Left ventricle myocardium inferior (tissue), 1 donor: ENCODE results near the gene SINHCAF. TPM values are rescaled to one million over a fixed set of nuclear protein-coding genes. Genes with fewer than 3 reads are reported as not detected.

Experiments used
- DNase-seq: peaks from one replicate; pipeline ENCODE4 v3.0.0-alpha.2; 2020
- H3K27ac ChIP-seq: fragments of 200-600 bp; replicated peaks from 2 replicates; pipeline ENCODE4 v1.8.0; 2021
- H3K27me3 ChIP-seq: fragments of 200-600 bp; 2 replicates; pipeline ENCODE4 v1.8.0; 2021; ENCODE audit warnings: low read depth
- H3K36me3 ChIP-seq: fragments of 200-600 bp; 2 replicates; pipeline ENCODE4 v1.8.0; 2021
- H3K4me1 ChIP-seq: fragments of 200-600 bp; 2 replicates; pipeline ENCODE4 v1.8.0; 2021
- H3K4me3 ChIP-seq: fragments of 200-600 bp; 2 replicates; pipeline ENCODE4 v1.8.0; 2021; ENCODE audit warnings: mild to moderate bottlenecking, moderate library complexity
- H3K9me3 ChIP-seq: fragments of 200-600 bp; replicated peaks from 2 replicates; pipeline ENCODE4 v1.8.0; 2021
- intact Hi-C: fragments of 100-400 bp; cut with micrococcal nuclease; formaldehyde crosslinking; loops from one replicate; pipeline ENCODE4 v1.11.0; 2022
- total RNA-seq: library from RNA; stranded (reverse); fragmentation: NEBNext Ultra II Directional; extraction: Animal tissue kit (Norgen Biotek cat#: 25700); gene quantifications from one replicate; pipeline ENCODE4 v1.2.1, GENCODE V29; 2021
- TF ChIP-seq, protein P1 (sequence below): fragments of 200-600 bp; IDR thresholded peaks from 2 replicates; pipeline ENCODE4 v1.8.0; 2021; ENCODE audit warnings: antibody characterized with exemption, mild to moderate bottlenecking, borderline replicate concordance
- donor health status: DM: no; HTN: yes; CAD: no; lungs with severe emphysema.

The SINHCAF gene
- total RNA-seq, 1 donor from 2014 or later = 6.6 TPM

DNA sequence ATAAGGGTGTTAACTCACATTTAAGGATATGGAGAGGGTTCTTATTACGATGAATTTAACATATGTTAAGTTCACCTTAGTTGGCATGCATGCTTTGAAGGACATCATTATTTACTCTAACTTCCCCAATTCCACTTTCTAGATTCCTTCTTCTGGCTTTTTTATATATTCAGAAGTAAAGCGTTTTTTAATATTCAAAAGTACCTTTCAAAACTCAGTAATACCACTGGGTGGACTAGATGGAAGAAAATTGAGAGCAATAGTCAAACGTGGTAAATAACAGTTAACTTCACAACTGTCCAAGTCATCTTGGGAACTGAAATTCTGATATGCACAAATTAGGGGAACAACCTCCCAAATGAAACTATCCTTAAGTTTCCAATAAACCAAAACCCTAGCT is 9.1 kb downstream of the SINHCAF start:
- TF ChIP-seq, protein P1, sequence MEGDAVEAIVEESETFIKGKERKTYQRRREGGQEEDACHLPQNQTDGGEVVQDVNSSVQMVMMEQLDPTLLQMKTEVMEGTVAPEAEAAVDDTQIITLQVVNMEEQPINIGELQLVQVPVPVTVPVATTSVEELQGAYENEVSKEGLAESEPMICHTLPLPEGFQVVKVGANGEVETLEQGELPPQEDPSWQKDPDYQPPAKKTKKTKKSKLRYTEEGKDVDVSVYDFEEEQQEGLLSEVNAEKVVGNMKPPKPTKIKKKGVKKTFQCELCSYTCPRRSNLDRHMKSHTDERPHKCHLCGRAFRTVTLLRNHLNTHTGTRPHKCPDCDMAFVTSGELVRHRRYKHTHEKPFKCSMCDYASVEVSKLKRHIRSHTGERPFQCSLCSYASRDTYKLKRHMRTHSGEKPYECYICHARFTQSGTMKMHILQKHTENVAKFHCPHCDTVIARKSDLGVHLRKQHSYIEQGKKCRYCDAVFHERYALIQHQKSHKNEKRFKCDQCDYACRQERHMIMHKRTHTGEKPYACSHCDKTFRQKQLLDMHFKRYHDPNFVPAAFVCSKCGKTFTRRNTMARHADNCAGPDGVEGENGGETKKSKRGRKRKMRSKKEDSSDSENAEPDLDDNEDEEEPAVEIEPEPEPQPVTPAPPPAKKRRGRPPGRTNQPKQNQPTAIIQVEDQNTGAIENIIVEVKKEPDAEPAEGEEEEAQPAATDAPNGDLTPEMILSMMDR = no peak
- Histone ChIP-seq H3K27ac (no peak overlapping the region), H3K9me3 (no peaks in the 10 kb centered on the region), H3K27me3 (no peaks in the 10 kb centered on the region), H3K4me3 (peak overlapping the region; percentile 58), H3K4me1 (peaks cover 16% of the 10 kb centered on the region), H3K36me3 (no peaks in the 10 kb centered on the region)
- DNase-seq = no peak
- intact Hi-C loops = no loop called here

DNA sequence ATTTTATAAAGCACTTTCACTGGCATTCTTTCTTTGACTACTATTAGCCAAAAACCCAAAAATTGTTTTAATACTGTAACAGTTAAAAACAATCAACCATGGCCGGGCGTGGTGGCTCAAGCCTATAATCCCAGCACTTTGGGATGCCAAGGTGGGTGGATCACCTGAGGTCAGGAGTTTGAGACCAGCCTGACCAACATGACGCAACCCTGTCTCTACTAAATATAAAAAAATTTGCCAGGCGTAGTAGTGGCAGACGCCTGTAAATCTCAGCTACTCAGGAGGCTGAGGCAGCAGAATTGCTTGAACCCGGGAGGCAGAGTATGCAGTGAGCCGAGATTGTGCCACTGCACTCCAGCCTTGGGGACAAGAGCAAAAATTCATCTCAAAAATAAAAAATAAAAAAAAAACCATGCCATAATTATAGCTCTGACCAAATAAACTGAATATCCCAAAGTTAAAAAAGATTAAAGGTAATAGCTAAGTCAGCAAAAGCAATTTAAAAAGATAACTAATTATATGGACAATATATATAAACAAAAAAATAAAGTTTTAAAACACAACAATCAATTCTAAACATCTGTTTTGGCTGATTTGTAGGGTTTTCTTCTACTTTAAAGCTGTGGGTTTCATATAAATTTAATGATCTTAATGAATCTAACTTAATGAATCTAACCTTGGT is 10.0 kb downstream of the SINHCAF start:
- Histone ChIP-seq H3K36me3 (no peaks in the 10 kb centered on the region), H3K4me3 (no peak overlapping the region), H3K4me1 (peaks cover 16% of the 10 kb centered on the region), H3K27ac (no peak overlapping the region), H3K9me3 (no peaks in the 10 kb centered on the region), H3K27me3 (no peaks in the 10 kb centered on the region)
- TF ChIP-seq, protein P1 = no peak
- DNase-seq = no peak
- intact Hi-C loops = no loop called here

DNA sequence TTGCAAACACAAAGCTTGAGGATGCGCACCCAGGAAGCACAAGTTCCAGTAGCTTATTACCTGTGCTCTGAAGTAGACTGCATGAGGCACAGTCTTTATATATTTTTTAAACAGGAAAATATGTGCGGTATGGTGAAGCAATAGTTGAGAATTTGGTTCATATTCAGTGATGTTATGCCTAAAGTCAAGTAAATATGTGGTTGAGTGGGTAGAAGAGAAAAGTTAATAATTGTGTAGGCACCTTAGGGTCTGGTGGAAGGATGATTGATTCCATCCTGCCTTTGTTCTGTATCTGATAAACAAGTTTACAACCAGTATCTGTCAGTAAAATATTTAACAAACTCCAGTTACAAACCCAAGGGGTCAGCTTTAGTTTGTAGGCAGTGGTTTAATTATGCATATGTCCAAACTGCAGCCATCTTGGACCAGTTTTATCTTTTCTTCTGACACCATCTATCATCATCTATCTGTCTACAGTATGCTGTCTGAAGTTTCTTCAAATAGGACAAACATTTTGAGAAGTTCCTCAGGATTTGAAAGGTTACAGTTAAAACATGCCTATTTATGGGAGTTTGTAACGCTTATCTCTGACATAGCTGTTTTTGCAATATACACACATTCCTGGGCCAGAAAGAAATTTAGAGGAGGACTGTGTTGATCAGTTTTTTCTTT is 10.8 kb downstream of the SINHCAF start:
- intact Hi-C loops = no loop called here
- Histone ChIP-seq H3K27me3 (no peaks in the 10 kb centered on the region), H3K4me1 (peaks cover 16% of the 10 kb centered on the region), H3K4me3 (no peak overlapping the region), H3K36me3 (no peaks in the 10 kb centered on the region), H3K27ac (no peak overlapping the region), H3K9me3 (no peaks in the 10 kb centered on the region)
- DNase-seq = no peak
- TF ChIP-seq, protein P1 = no peak

DNA sequence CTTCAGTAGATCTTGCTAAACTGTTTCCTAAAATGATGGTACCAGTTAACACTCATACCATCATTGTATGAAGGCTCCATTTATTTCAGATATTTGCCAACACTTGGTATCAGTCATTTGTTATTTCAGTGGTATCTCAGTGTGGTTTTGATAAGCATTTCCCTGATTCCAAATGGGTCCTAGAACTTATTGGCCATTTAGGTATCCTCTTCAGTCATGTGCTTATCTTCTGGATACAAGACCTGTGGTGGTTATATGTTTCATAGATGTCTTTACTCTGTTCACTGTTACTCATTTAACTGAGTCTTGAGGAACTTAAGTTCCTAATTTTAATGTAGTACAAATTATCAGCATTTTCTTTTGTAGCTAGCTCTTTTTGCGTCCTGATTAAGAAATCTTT is 13.5 kb downstream of the SINHCAF start:
- no peaks in the 10 kb centered on the region for H3K27me3 ChIP-seq
- no peak overlapping the region for H3K4me3 ChIP-seq
- peaks cover 4% of the 10 kb centered on the region for H3K4me1 ChIP-seq
- no peak for DNase-seq
- TF ChIP-seq, protein P1 = no peak
- no peaks in the 10 kb centered on the region for H3K36me3 ChIP-seq
- H3K27ac ChIP-seq = no peak overlapping the region
- intact Hi-C loops = no loop called here
- H3K9me3 ChIP-seq = no peaks in the 10 kb centered on the region

DNA sequence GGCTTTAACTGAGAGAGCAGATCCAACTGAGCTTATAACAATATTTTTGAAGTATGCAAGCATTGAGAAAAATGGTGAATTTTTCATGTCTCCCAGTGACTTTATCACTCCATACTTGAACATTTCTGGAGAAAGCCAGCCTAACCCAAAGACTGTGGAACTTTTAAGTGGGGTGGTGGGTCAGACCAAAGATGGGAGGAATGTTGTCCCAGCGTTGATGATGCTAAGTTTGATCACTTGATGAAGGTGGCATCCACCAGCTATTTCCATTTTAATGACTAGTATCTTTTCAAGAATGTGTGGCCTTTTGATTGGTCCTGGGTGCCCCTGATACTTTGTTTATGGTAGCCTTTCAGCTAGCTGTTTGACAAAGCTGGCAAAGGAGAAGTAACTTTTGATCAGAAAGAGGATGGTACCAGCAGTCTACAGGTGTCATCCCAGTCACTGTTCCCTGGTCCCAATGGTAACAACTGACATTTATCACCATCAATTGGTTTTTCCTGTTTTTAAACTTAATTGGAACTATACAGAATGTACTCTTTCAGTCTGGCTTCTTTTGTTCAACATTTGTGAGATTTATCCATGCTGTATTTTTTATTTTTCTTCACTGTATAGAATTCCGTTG is 14.2 kb downstream of the SINHCAF start:
- no peak for DNase-seq
- no peaks in the 10 kb centered on the region for H3K9me3 ChIP-seq
- no peaks in the 10 kb centered on the region for H3K27me3 ChIP-seq
- H3K4me1 ChIP-seq = peaks cover under 1% of the 10 kb centered on the region
- H3K36me3 ChIP-seq = no peaks in the 10 kb centered on the region
- H3K4me3 ChIP-seq = no peak overlapping the region
- H3K27ac ChIP-seq = no peak overlapping the region
- intact Hi-C loops = no loop called here
- TF ChIP-seq, protein P1 = no peak
